GM19372 (cell line): ENCODE data around the gene SLC4A8.

Experiments used
- ATAC-seq: cut with Tn5 transposase; IDR thresholded peaks from one replicate; pipeline ENCODE4 v1.9.1; 2021; ENCODE audit warnings: mild to moderate bottlenecking, low read depth, moderate library complexity; ENCODE audit not compliant: unreplicated experiment

The SLC4A8 gene

GRCh38 chr12:51424662-51425539 lies at the start of gene SLC4A8:
TSS of gene SLC4A8 (plus strand) at chr12:51424831. CDS start at chr12:51424988, 157 bp downstream.
- peak; percentile 90 for ATAC-seq

- no peak for ATAC-seq
Observed at GRCh38 chr12:51374856-51375255, 49.8 kb upstream of the SLC4A8 start.

- no peak for ATAC-seq
Observed at GRCh38 chr12:51377099-51377984, 47.3 kb upstream of the SLC4A8 start.

GRCh38 chr12:51378749-51379148 lies 45.9 kb upstream of the SLC4A8 start:
- no peak for ATAC-seq

- no peak for ATAC-seq
Observed at GRCh38 chr12:51379571-51379970, 45.1 kb upstream of the SLC4A8 start.

GRCh38 chr12:51381226-51382079 lies 43.2 kb upstream of the SLC4A8 start:
- ATAC-seq, result no peak

- no peak for ATAC-seq
Observed at GRCh38 chr12:51382173-51382572, 42.5 kb upstream of the SLC4A8 start.

GRCh38 chr12:51383269-51383905 lies 41.2 kb upstream of the SLC4A8 start:
- ATAC-seq, result no peak

GRCh38 chr12:51386351-51386750 lies 38.3 kb upstream of the SLC4A8 start:
- ATAC-seq, result no peak

- ATAC-seq, result no peak
Observed at GRCh38 chr12:51388069-51388799, 36.4 kb upstream of the SLC4A8 start.

- no peak for ATAC-seq
Observed at GRCh38 chr12:51388846-51389245, 35.8 kb upstream of the SLC4A8 start.

GRCh38 chr12:51389302-51389999 lies 35.2 kb upstream of the SLC4A8 start:
- no peak for ATAC-seq

GRCh38 chr12:51390457-51390856 lies 34.2 kb upstream of the SLC4A8 start:
- no peak for ATAC-seq

GRCh38 chr12:51390891-51391282 lies 33.7 kb upstream of the SLC4A8 start:
- ATAC-seq, result no peak

GRCh38 chr12:51391283-51392123 lies 33.1 kb upstream of the SLC4A8 start, which contains the start of gene GALNT6:
TSS of gene GALNT6 (minus strand) at chr12:51391406. CDS start at chr12:51379781, 11,625 bp downstream.
- no peak for ATAC-seq

GRCh38 chr12:51392556-51393237 lies 31.9 kb upstream of the SLC4A8 start:
- no peak for ATAC-seq
